Epithelial cell of proximal tubule (primary cell): ENCODE data around the gene DIDO1. TPM values are rescaled to one million over a fixed set of nuclear protein-coding genes. Genes with fewer than 3 reads are reported as not detected.
"Not testable (repeated sequence)": the region's sequence is repeated elsewhere in the genome, so short reads cannot be mapped to it uniquely, and the experiment has no call there.

ENCODE experiments used
- DNase-seq: peaks from one replicate; pipeline ENCODE4 v3.0.0-alpha.2; 2011; ENCODE audit warnings: low read depth
- H3K4me3 ChIP-seq: 2 replicates; pipeline ENCODE4 v1.5.1; 2011; ENCODE audit warnings: low read depth, mild to moderate bottlenecking, low read length
- total RNA-seq: library from RNA; depleted of rRNA; stranded (reverse); fragments of >200 nt; gene quantifications from 2 replicates; pipeline ENCODE4 v1.2.3, GENCODE V29; 2015
- TF ChIP-seq, protein P1 (sequence below): conservative IDR thresholded peaks from 2 replicates; pipeline ENCODE4 v1.5.1; 2012; ENCODE audit warnings: low read depth, mild to moderate bottlenecking, low read length

Gene DIDO1
- total RNA-seq, 1 donor from 2014 or later: 26.9 TPM

DNA sequence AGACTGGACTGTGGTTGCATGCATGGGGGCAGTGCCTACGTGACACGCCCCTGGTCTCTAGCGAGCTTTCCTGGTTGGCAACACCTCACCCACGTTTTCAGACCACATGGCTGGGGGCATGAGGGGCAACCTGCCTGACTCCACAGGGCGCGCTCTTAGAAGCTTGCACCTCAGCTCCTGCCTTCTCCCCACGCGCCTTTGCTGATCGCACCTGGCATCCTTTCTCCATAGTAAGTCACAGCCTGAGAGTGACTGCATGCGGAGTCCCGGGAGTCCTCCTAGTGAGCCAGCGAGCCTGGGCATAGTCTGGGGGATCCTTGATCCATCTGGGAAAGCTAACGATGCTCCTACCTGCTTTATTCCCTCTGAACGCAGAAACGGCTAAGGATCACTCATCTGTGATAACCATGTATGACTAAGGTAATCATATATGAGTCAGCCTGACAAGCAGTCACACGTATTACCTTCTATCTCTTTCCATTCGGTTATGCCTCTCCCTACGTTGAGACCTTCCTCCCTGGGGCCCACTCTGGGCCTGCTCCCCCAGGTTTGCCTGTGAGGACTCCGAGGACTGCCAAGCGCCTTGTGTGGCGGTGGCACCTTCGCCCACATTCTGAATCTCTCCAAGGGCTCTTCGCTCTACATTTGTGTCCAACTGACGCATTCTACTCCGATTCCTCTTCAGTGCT is 69.2 kb downstream of the DIDO1 start:
- no peak overlapping the region for H3K4me3 ChIP-seq
- DNase-seq: no peak
- TF ChIP-seq, protein P1, sequence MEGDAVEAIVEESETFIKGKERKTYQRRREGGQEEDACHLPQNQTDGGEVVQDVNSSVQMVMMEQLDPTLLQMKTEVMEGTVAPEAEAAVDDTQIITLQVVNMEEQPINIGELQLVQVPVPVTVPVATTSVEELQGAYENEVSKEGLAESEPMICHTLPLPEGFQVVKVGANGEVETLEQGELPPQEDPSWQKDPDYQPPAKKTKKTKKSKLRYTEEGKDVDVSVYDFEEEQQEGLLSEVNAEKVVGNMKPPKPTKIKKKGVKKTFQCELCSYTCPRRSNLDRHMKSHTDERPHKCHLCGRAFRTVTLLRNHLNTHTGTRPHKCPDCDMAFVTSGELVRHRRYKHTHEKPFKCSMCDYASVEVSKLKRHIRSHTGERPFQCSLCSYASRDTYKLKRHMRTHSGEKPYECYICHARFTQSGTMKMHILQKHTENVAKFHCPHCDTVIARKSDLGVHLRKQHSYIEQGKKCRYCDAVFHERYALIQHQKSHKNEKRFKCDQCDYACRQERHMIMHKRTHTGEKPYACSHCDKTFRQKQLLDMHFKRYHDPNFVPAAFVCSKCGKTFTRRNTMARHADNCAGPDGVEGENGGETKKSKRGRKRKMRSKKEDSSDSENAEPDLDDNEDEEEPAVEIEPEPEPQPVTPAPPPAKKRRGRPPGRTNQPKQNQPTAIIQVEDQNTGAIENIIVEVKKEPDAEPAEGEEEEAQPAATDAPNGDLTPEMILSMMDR: no peak

DNA sequence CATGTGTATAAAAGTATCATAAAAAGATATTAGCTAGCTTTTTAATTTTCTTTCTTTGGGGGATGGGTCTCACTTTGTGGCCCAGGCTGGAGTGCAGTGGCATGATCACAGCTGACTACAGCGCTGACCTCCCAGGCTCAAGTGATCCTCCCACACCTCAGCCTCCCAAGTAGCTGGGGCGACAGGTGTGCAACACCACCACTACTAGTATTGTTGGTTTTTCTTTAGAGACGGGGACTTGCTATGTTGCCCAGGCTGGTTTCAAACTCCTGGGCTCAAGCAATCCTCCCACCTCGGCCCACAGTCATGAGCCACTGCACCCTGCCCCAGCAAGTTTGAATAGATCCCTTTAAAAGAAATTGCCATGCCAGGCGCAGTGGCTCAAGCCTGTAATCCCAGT is 71.2 kb downstream of the DIDO1 start:
- no peak overlapping the region for H3K4me3 ChIP-seq
- DNase-seq: no peak
- TF ChIP-seq, protein P1: no peak

GRCh38 chr20:62854121-62854520 is 72.2 kb downstream of the DIDO1 start:
- no peak overlapping the region for H3K4me3 ChIP-seq
- DNase-seq: no peak
- TF ChIP-seq, protein P1: no peak

DNA sequence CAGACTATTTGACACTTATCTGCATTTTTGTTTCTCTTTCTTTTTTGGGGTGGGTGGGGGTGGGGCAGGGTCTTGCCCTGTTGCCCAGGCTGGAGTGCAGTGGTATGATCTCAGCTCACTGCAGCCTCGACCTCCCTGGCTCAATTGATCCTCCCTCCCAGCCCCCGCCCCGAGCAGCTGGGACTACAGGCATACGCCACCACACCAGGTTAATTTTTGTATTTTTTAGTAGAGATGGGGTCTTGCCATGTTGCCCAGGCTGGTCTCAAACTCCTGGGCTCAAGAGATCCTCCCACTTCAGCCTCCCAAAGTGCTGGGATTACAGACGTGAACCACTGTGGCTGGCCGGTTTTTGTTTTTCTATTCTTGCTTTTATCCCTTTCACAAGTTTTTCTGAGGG is 73.0 kb downstream of the DIDO1 start:
- not testable (repeated sequence) for DNase-seq, H3K4me3 ChIP-seq

DNA sequence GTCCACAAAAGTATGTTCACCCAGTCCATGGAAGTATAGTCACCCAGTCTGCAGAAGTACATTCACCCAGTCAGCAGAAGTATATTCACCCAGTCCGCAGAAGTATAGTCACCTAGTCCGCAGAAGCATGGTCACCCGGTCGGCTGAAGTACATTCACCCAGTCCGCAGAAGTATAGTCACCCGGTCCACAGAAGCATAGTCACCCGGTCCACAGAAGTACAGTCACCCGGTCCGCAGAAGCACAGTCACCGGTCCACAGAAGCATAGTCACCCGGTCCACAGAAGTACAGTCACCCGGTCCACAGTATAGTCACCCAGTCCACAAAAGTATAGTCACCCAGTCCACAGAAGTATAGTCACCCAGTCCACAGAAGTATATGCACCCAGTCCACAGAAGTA is 73.5 kb downstream of the DIDO1 start:
- no peak overlapping the region for H3K4me3 ChIP-seq
- no peak for DNase-seq
- TF ChIP-seq, protein P1: no peak

DNA sequence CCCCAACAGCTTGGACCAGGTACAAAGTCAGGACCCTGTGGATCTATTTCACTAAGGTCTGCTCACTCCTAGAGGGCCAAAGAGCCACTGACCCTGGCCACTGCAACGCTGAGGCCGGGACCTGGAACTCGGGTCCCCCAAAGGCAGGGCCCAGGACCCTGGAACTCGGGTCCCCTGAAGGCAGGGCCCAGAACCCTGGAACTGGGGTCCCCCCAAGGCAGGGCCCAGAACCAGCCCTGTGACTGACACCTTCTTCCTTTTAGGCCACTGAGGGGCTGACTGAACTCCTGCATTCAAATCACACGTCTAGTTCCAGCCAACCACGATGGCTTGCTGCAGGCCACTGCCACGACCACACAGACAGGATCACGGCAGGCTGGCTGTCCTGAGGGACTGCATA is 74.1 kb downstream of the DIDO1 start:
- no peak for DNase-seq
- TF ChIP-seq, protein P1: no peak

DNA sequence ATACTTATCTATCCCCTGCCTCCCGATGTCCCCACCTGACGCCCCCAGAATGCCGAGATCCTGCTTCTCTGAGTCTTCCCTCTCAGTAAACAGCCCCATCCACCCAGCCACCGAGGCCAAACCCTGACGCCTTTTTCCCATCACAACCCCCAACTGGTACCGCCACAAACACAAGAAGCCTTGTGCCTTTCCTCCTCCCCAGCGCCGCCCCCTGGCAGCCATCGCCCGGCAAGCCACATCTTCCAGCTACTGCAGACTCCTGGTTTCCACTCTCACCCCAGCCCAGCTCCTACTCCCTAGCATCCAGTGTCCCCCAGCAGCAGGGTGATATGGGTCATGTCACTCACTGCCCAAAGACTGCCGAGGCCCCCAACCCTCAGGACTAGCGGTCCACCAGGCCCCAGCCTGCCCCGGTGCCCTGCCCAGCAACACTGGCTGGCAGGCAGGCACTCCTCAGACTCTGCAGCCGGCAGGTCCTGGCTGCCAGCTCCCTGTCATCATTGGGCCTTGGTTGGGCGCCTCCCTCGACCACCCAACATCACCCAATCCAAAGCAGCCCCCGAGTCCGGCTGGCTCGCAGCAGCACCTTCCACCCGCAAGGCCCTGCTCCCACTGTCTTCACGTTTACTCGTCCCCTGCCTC is 75.9 kb downstream of the DIDO1 start:
- no peak overlapping the region for H3K4me3 ChIP-seq
- no peak for DNase-seq
- TF ChIP-seq, protein P1: no peak

More for the DNA sequence above, 74.1 kb downstream of the DIDO1 start:
- no peak overlapping the region for H3K4me3 ChIP-seq
